Neuronal stem cell (in vitro differentiated cells): ENCODE data around the gene FBXO22. TPM values are rescaled to one million over a fixed set of nuclear protein-coding genes. Genes with fewer than 3 reads are reported as not detected.
A peak's percentile ranks its signal among the peaks of the same experiment; 100 is the strongest.

ENCODE experiments used
- DNase-seq: peaks from one replicate; pipeline ENCODE4 v3.0.0-alpha.2; 2013; ENCODE audit warnings: low spot score
- H2AFZ ChIP-seq: one replicate; pipeline ENCODE4 v1.6.1; 2013; ENCODE audit warnings: mild to moderate bottlenecking, low read length, inconsistent platforms
- H2AK5ac ChIP-seq: 2 replicates; pipeline ENCODE4 v1.6.1; 2013; ENCODE audit warnings: low read depth, mild to moderate bottlenecking, inconsistent platforms, low read length, moderate library complexity, mixed read lengths
- H2BK120ac ChIP-seq: 2 replicates; pipeline ENCODE4 v1.6.1; 2013; ENCODE audit warnings: low read depth, mild to moderate bottlenecking, inconsistent platforms, low read length, moderate library complexity, mixed read lengths
- H2BK12ac ChIP-seq: one replicate; pipeline ENCODE4 v1.6.1; 2013; ENCODE audit warnings: low read length, inconsistent platforms
- H2BK15ac ChIP-seq: 2 replicates; pipeline ENCODE4 v1.6.1; 2013; ENCODE audit warnings: mild to moderate bottlenecking, low read length, inconsistent platforms, mixed read lengths
- H2BK5ac ChIP-seq: one replicate; pipeline ENCODE4 v1.6.1; 2013; ENCODE audit warnings: inconsistent platforms, mild to moderate bottlenecking, low read length, moderate library complexity
- H3K14ac ChIP-seq: one replicate; pipeline ENCODE4 v1.6.1; 2013; ENCODE audit warnings: low read length, inconsistent platforms
- H3K18ac ChIP-seq: 2 replicates; pipeline ENCODE4 v1.6.1; 2013; ENCODE audit warnings: low read length, inconsistent platforms
- H3K23ac ChIP-seq: 2 replicates; pipeline ENCODE4 v1.6.1; 2013; ENCODE audit warnings: low read depth, mild to moderate bottlenecking, mixed read lengths, low read length, inconsistent platforms; ENCODE audit not compliant: poor library complexity
- H3K27ac ChIP-seq: replicated peaks from 3 replicates; pipeline ENCODE4 v1.5.1; 2013; ENCODE audit warnings: low read length, inconsistent platforms
- H3K27me3 ChIP-seq, 3 experiments: 2 replicates each; pipeline ENCODE4 v1.6.1; 2013; ENCODE audit warnings: low read length in 3 of 3, mild to moderate bottlenecking in 2 of 3, inconsistent platforms in 1 of 3, low read depth in 1 of 3, mixed read lengths in 1 of 3, moderate library complexity in 1 of 3; ENCODE audit not compliant: control insufficient read depth in 3 of 3, insufficient read depth in 3 of 3
- H3K36me3 ChIP-seq, 2 donors: replicated peaks in 1 of 2; 2 replicates each; pipeline ENCODE4 v1.6.1; 2013; ENCODE audit warnings: low read length in 2 of 2; ENCODE audit not compliant: control insufficient read depth in 2 of 2, insufficient read depth in 2 of 2
- H3K4ac ChIP-seq: 2 replicates; pipeline ENCODE4 v1.6.1; 2013; ENCODE audit warnings: inconsistent platforms, mild to moderate bottlenecking, low read length, moderate library complexity
- H3K4me1 ChIP-seq, 2 donors: 1 replicate in 1 of 2; 2 replicates in 1 of 2; pipeline ENCODE4 v1.6.1; 2013; ENCODE audit warnings: low read length in 2 of 2, low read depth in 1 of 2; ENCODE audit not compliant: control insufficient read depth in 2 of 2, insufficient read depth in 1 of 2
- H3K4me2 ChIP-seq: one replicate; pipeline ENCODE4 v1.6.1; 2013; ENCODE audit warnings: mild to moderate bottlenecking, low read length, inconsistent platforms; ENCODE audit not compliant: insufficient read depth, poor library complexity, severe bottlenecking
- H3K4me3 ChIP-seq, 2 donors: 2 replicates each; pipeline ENCODE4 v1.5.1; 2013; ENCODE audit warnings: low read length in 2 of 2, mild to moderate bottlenecking in 2 of 2, inconsistent platforms in 1 of 2, moderate library complexity in 1 of 2
- H3K79me1 ChIP-seq: one replicate; pipeline ENCODE4 v1.6.1; 2013; ENCODE audit warnings: low read depth, mild to moderate bottlenecking, inconsistent platforms, low read length, moderate library complexity
- H3K9ac ChIP-seq: one replicate; pipeline ENCODE4 v1.6.1; 2013; ENCODE audit warnings: mild to moderate bottlenecking, low read depth, low read length, inconsistent platforms; ENCODE audit not compliant: poor library complexity
- H3K9me3 ChIP-seq, 2 donors: replicated peaks in 1 of 2; 2 replicates each; pipeline versions ENCODE3 to v1.6.1; 2013; ENCODE audit warnings: low read length in 2 of 2, mild to moderate bottlenecking in 2 of 2, inconsistent platforms in 1 of 2, low read depth in 1 of 2, mixed read lengths in 1 of 2, moderate library complexity in 1 of 2; ENCODE audit not compliant: control insufficient read depth in 2 of 2, insufficient read depth in 1 of 2
- H4K8ac ChIP-seq: one replicate; pipeline ENCODE4 v1.6.1; 2013; ENCODE audit warnings: low read depth, mild to moderate bottlenecking, inconsistent platforms, low read length, moderate library complexity
- H4K91ac ChIP-seq: one replicate; pipeline ENCODE4 v1.6.1; 2013; ENCODE audit warnings: low read length, low read depth, mild to moderate bottlenecking, inconsistent platforms; ENCODE audit not compliant: poor library complexity
- WGBS, 2 donors: extraction: QIAGEN DNeasy Blood & Tissue Kit; methylation state at CpG; one replicate each; pipeline ENCODE4 v1.1.7; 2013; ENCODE audit warnings: missing lambda C conversion rate in 2 of 2, mixed read lengths in 1 of 2; ENCODE audit not compliant: insufficient read length in 2 of 2, insufficient replicate concordance in 1 of 2; ENCODE audit errors: extremely low coverage in 2 of 2; 5-methylcytosine and 5-hydroxymethylcytosine counted together
- polyA plus RNA-seq, 2 experiments: library from polyadenylated mRNA; stranded (reverse); fragments of 200-250 nt; gene quantifications; one replicate each; pipeline ENCODE4 v1.2.3, GENCODE V29; 2013

FBXO22 gene
- polyA plus RNA-seq (2013, experiment 1 of 2), result 43.3 TPM
- 42.6 TPM for polyA plus RNA-seq (2013, experiment 2 of 2)

DNA sequence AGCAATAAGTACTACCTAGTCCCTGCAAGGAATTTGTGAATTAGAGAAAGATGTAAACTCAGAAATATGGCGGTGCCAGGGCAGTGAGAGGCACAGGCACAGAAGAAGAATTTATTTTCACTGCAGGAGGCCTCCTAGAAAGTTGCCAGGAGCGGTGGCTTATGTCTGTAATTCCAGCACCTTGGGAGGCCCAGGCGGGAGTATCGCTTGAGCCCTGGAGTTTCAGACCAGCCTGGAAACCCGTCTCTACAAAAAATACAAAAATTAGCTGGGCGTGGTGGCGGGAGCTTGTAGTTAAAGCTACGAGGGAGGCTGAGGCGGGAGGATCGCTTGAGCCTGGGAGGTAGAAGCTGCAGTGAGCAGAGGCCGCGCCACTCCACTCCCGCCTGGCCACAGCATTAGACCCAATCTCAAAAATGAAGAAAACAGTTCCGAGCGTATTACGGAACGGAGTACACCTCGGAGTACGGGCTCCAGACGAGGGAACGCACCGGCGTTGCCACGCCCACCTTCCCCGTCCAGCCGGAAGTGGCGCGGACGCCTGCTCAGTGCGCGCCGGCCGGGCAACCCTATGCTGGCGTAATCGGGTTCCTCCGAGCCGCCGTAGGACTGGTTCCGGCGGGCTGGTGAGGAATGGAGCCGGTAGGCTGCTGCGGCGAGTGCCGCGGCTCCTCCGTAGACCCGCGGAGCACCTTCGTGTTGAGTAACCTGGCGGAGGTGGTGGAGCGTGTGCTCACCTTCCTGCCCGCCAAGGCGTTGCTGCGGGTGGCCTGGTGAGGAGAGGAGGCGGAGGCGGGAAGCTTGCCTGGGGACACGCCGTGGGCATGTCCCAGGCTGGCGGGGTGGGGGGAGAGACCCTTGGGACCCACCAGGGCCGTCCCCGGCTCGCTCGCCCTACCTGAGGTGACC lies at the start of gene FBXO22:
FBXO22 (plus strand) TSS at position 548 of the 909 bp plus-strand sequence; CDS start at position 634, 86 bp downstream.
- Histone ChIP-seq H3K36me3 (peaks cover 7 to 66% of the 10 kb centered on the region in 2 donors), H2AFZ (peak within 1 kb of the TSS; percentile 97), H3K23ac (peak within 1 kb of the TSS; percentile 95), H4K91ac (no peak within 1 kb of the TSS), H2BK5ac (peak within 1 kb of the TSS; percentile 94), H3K9me3 (no peaks in the 10 kb centered on the region), H3K27ac (peak within 1 kb of the TSS; percentile 80), H3K14ac (no peak within 1 kb of the TSS), H2BK12ac (peak within 1 kb of the TSS; percentile 47), H3K9ac (peak within 1 kb of the TSS; percentile 100), H4K8ac (peak within 1 kb of the TSS; percentile 33), H3K4me1 (peaks cover 3 to 10% of the 10 kb centered on the region in 2 donors), H3K79me1 (peaks cover 2% of the 10 kb centered on the region), H3K27me3 (no peaks in the 10 kb centered on the region), H2BK15ac (peak within 1 kb of the TSS; percentile 21), H2BK120ac (no peak within 1 kb of the TSS), H3K4me3 (peak within 1 kb of the TSS; percentile 90 to 97), H3K4ac (peak within 1 kb of the TSS; percentile 0), H2AK5ac (peak within 1 kb of the TSS; percentile 42), H3K18ac (peak within 1 kb of the TSS; percentile 100), H3K4me2 (peak within 1 kb of the TSS; percentile 76)
- WGBS, 2 donors, result no CpG with 5 or more reads among the region's 63 CpGs
- DNase-seq, result peak; percentile 87

DNA sequence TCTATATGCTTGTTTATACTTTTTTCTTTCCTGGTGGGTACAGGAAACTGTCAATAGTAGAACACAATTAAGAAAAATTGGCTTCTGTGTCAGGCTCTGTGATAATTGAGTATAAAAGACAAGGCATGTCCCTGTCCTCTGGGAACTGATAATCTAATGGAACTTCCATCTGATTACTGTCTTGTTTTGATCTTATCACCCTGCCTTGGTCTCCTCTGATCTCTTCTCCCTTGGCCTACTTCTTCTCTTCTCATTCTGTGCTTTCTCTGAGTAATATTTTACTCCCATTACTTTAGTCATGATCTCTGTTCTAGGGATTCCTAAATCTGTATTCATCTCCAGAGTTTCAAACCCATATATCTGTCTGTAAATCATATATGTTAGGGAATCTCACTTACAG lies 45.8 kb upstream of the FBXO22 start:
- Histone ChIP-seq H3K14ac (no peak overlapping the region), H3K4me3 (no peak overlapping the region), H2BK12ac (no peak overlapping the region), H2AFZ (no peak overlapping the region), H3K9me3 (no peaks in the 10 kb centered on the region), H3K4ac (no peak overlapping the region), H3K79me1 (no peaks in the 10 kb centered on the region), H2AK5ac (no peak overlapping the region), H3K27me3 (no peaks in the 10 kb centered on the region), H3K4me2 (no peak overlapping the region), H3K4me1 (peaks cover 0 to 3% of the 10 kb centered on the region in 2 donors), H3K18ac (no peak overlapping the region), H3K36me3 (peaks cover 0 to 80% of the 10 kb centered on the region in 2 donors), H2BK15ac (no peak overlapping the region), H4K8ac (no peak overlapping the region), H3K27ac (no peak overlapping the region), H3K23ac (no peak overlapping the region), H2BK5ac (no peak overlapping the region), H3K9ac (no peak overlapping the region), H4K91ac (no peak overlapping the region), H2BK120ac (no peak overlapping the region)
- no peak for DNase-seq

DNA sequence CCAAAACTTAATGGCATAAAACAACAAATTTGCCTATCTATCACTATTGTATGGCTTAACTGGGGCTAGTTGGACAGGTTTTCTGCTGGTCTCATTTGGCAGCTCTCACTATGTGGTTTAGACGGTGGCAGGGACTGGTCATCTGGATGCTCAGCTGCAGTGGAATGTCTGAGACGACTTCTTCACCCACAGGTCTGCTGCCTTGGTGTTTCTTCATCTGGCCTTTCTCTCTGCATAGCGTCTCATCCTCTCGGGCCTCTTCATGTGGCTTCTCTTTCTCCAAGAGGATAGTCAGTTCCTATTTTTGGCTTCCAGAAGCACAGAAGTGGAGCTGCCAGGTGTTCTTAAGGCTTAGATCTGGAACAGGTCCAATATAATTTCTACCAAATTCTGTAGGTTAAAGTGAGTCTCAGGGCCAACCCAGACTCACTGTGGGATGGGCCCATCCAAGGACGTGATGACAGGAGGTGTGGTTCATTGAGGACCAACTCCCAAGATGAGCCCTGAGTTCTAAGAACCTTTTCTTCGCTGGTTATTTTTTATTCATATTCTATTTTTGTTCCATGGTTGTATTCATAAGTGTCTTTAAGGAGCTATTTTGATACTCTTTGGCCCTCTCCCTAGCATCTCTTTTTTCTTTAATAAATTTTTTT lies 41.8 kb upstream of the FBXO22 start:
- H3K79me1 ChIP-seq, result no peaks in the 10 kb centered on the region

DNA sequence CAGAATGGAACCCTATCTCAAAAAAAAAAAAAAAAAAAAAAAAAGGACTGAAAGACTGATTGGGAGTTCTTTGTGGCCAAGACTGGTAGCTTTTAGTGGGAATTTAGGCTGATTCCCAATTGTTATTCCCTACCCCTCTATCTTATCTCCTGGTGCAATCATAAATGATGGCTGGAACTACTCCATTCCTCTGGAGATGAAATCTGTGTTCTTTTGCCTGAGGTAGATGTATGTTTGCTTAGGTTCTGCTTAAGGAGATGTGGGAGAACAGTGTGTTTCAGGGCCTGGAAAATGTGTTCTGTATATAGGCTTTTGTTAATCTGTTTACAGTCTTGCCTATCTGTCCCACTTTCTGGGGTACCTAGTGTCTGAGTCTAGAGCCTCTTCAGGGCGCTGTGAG lies 40.9 kb upstream of the FBXO22 start:
- H2AFZ ChIP-seq, result no peak overlapping the region
- DNase-seq, result no peak
- H2BK12ac ChIP-seq, result no peak overlapping the region
- H3K27me3 ChIP-seq, result no peaks in the 10 kb centered on the region
- H3K27ac ChIP-seq, result no peak overlapping the region
- H3K18ac ChIP-seq, result no peak overlapping the region
- no peak overlapping the region for H3K4me2 ChIP-seq
- H2BK5ac ChIP-seq, result no peak overlapping the region
- no peak overlapping the region for H3K14ac ChIP-seq
- H3K23ac ChIP-seq, result no peak overlapping the region
- H4K8ac ChIP-seq, result no peak overlapping the region
- H3K4me1 ChIP-seq, result peaks cover 0 to 3% of the 10 kb centered on the region in 2 donors
- H3K4me3 ChIP-seq, result no peak overlapping the region
- H3K9me3 ChIP-seq, result no peaks in the 10 kb centered on the region
- H3K36me3 ChIP-seq, result peaks cover 2 to 73% of the 10 kb centered on the region in 2 donors
- no CpG with 5 or more reads among the region's 1 CpG for WGBS, 2 donors
- no peak overlapping the region for H2AK5ac ChIP-seq
- H2BK120ac ChIP-seq, result no peak overlapping the region
- H3K9ac ChIP-seq, result no peak overlapping the region
- no peak overlapping the region for H4K91ac ChIP-seq
- H3K79me1 ChIP-seq, result no peaks in the 10 kb centered on the region
- no peak overlapping the region for H3K4ac ChIP-seq
- no peak overlapping the region for H2BK15ac ChIP-seq

More for the DNA sequence above, 41.8 kb upstream of the FBXO22 start:
- no peak for DNase-seq
- no peak overlapping the region for H2BK120ac ChIP-seq
- no peak overlapping the region for H2BK5ac ChIP-seq
- peaks cover 0 to 3% of the 10 kb centered on the region in 2 donors for H3K4me1 ChIP-seq
- H3K18ac ChIP-seq, result no peak overlapping the region
- H3K36me3 ChIP-seq, result peaks cover 2 to 72% of the 10 kb centered on the region in 2 donors
- WGBS, 2 donors, result no CpG with 5 or more reads among the region's 6 CpGs
- no peak overlapping the region for H2BK12ac ChIP-seq
- H3K4ac ChIP-seq, result no peak overlapping the region
- H3K4me3 ChIP-seq, result no peak overlapping the region
- H2AK5ac ChIP-seq, result no peak overlapping the region
- H3K9me3 ChIP-seq, result no peaks in the 10 kb centered on the region
- no peak overlapping the region for H4K91ac ChIP-seq
- H3K27ac ChIP-seq, result no peak overlapping the region
- no peak overlapping the region for H3K9ac ChIP-seq
- no peak overlapping the region for H3K23ac ChIP-seq
- no peak overlapping the region for H3K4me2 ChIP-seq
- no peak overlapping the region for H2BK15ac ChIP-seq
- H3K27me3 ChIP-seq, result no peaks in the 10 kb centered on the region
- H4K8ac ChIP-seq, result no peak overlapping the region
- no peak overlapping the region for H3K14ac ChIP-seq
- no peak overlapping the region for H2AFZ ChIP-seq
